Heart left ventricle (tissue), 13 donors: Measurements from ENCODE around the gene MPV17.

Experiments
- POLR2A ChIP-seq, 2 donors: fragments of 450-650 bp; IDR thresholded peaks; one replicate each; pipeline ENCODE4 v1.6.1; 2017; ENCODE audit warnings: antibody characterized with exemption in 2 of 2, mild to moderate bottlenecking in 2 of 2, moderate library complexity in 2 of 2
- TF ChIP-seq, protein P1 (sequence below), 12 donors: fragments of 200-600 bp; sonication (generic) in 4 of 12; IDR thresholded peaks; one replicate each; pipeline versions ENCODE4 v1.5.0 to v1.8.0; 2018 to 2022; ENCODE audit warnings: antibody characterized with exemption in 12 of 12, mild to moderate bottlenecking in 5 of 12
- donor health status: ischemic (EF 13 %, LVEDD 7.1; RV severe dilation, severe dysfunction).
- donor health status: DM: no; HTN: yes; CAD: no.
- donor health status: DM: no; HTN: no; CAD: no.
- donor health status: ischemic (EF 25% LVEDD 6.9; RV normal size, moderate dysfunction).
- donor health status: ischemic (EF 25% LVEDD 5.7; RV mildly dilated, moderate dysfunction).
- donor health status: ischemic (EF 35%, LVEDD 5.7; RV mildly dilated, moderate dysfunction).
- donor health status: nonischemic (EF 11% LVEDD 7.7; RV severe dilation, severe dysfunction).
- donor health status: DM: yes; HTN: yes; CAD: no.
- donor health status: PGD.
- donor health status: ischemic (EF 29% LVEDD 5.4; RV normal size, mild dysfunction).
- donor health status: nonischemic (EF 23%, LVEDD 6.1; RV moderate dilation, normal function).

GRCh38 chr2:27285481-27285880, 37.4 kb downstream of the MPV17 start:
- TF ChIP-seq POLR2A (IDR thresholded peaks at IDR 0.05): no peak
- TF ChIP-seq, protein P1, sequence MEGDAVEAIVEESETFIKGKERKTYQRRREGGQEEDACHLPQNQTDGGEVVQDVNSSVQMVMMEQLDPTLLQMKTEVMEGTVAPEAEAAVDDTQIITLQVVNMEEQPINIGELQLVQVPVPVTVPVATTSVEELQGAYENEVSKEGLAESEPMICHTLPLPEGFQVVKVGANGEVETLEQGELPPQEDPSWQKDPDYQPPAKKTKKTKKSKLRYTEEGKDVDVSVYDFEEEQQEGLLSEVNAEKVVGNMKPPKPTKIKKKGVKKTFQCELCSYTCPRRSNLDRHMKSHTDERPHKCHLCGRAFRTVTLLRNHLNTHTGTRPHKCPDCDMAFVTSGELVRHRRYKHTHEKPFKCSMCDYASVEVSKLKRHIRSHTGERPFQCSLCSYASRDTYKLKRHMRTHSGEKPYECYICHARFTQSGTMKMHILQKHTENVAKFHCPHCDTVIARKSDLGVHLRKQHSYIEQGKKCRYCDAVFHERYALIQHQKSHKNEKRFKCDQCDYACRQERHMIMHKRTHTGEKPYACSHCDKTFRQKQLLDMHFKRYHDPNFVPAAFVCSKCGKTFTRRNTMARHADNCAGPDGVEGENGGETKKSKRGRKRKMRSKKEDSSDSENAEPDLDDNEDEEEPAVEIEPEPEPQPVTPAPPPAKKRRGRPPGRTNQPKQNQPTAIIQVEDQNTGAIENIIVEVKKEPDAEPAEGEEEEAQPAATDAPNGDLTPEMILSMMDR (IDR thresholded peaks at IDR 0.05): no peak
